Body of pancreas (tissue), 4 donors: Measurements from ENCODE around the gene LIPM.

Source experiments
- CTCF ChIP-seq, 7 experiments: fragments of 450-650 bp in 4 of 7; fragments of 200-600 bp in 3 of 7; sonication (generic) in 3 of 7; IDR thresholded peaks; one replicate each; pipeline ENCODE4 v1.5.1; 2016 to 2019; ENCODE audit warnings: antibody characterized with exemption in 7 of 7
- POLR2A ChIP-seq, 3 donors: fragments of 450-650 bp; IDR thresholded peaks; one replicate each; pipeline ENCODE4 v1.6.1; 2016; ENCODE audit warnings: antibody characterized with exemption in 3 of 3, mild to moderate bottlenecking in 2 of 3

GRCh38 chr10:88787463-88787862, 15.1 kb upstream of the LIPM start:
- TF ChIP-seq POLR2A (IDR thresholded peaks at IDR 0.05): no peak
- TF ChIP-seq CTCF (IDR thresholded peaks at IDR 0.05): no peak
